Brain microvascular endothelial cell (primary cell): ENCODE measurements around the gene SREBF2.

Source experiments
- DNase-seq: peaks from one replicate; pipeline ENCODE4 v3.0.0-alpha.2; 2020
- H3K27ac ChIP-seq: fragments of 250-450 bp; sonication (Bioruptor Pico); 2 replicates; pipeline ENCODE4 v1.5.1; 2020; ENCODE audit warnings: mild to moderate bottlenecking, moderate library complexity
- H3K27me3 ChIP-seq: fragments of 250-450 bp; sonication (Bioruptor Pico); replicated peaks from 2 replicates; pipeline ENCODE4 v1.5.1; 2020; ENCODE audit warnings: mild to moderate bottlenecking
- H3K36me3 ChIP-seq: fragments of 250-450 bp; sonication (Bioruptor Pico); replicated peaks from 2 replicates; pipeline ENCODE4 v1.5.1; 2020; ENCODE audit warnings: mild to moderate bottlenecking
- H3K4me3 ChIP-seq: 2 replicates; pipeline ENCODE4 v1.5.1; 2011; ENCODE audit warnings: low read depth, mild to moderate bottlenecking, control low read depth, low read length, moderate library complexity
- in situ Hi-C: cut with HindIII; loops from 2 replicates; pipeline ENCODE4 v1.10.0; 2017; ENCODE audit warnings: low sequenced_read_pairs, low pct_ligation_motif_present
- TF ChIP-seq, protein P1 (sequence below): IDR thresholded peaks from 2 replicates; pipeline ENCODE4 v1.5.1; 2011; ENCODE audit warnings: low read depth, mild to moderate bottlenecking, moderate library complexity, low read length, control low read depth, inconsistent platforms; ENCODE audit errors: missing control alignments

The SREBF2 gene

DNA sequence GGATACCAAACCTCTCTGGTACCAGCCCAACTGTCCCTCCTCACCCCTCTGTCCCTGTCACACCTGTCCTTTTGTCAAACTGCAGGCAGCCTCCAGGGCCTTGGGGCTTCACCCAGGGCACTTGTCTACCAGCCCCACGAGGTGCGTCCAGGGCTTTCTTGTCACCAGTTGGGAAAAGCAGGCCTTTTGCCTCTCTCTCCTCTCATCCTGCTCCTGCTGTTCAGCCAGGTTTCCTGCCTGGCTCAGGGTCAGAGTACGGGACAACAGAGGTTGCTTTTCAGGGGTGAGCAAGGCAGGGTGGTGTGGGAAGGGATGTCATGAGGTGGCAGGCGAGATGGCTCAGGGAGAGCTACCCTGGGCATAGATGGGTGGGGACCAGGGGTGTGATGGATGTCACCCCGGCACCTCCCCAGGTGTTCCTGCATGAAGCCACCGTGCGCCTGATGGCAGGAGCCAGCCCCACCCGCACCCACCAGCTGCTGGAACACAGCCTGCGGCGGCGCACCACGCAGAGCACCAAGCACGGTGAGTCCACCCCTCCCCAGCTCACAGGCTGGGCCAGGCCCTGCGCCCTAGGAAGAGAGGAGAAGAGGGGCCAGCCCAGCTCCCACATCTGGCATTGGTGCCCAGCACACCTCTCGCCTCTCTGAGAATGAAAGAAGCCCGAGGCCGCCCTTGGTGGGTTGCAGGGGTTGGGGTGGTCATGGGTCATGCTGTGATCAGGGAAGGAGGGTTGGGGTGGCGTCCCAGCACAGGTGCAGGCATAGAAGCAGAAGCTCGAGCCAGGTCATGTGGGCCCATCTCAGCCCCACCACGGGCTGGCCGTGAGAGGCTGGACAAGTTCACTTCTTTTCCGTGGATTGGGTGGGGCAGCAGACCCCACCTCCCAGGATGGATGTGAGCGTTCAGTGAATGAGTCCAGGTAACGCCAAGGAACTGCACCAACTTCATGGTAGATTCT is 71.8 kb downstream of the SREBF2 start:
- H3K36me3 ChIP-seq: peaks cover 37% of the 10 kb centered on the region
- TF ChIP-seq, protein P1, sequence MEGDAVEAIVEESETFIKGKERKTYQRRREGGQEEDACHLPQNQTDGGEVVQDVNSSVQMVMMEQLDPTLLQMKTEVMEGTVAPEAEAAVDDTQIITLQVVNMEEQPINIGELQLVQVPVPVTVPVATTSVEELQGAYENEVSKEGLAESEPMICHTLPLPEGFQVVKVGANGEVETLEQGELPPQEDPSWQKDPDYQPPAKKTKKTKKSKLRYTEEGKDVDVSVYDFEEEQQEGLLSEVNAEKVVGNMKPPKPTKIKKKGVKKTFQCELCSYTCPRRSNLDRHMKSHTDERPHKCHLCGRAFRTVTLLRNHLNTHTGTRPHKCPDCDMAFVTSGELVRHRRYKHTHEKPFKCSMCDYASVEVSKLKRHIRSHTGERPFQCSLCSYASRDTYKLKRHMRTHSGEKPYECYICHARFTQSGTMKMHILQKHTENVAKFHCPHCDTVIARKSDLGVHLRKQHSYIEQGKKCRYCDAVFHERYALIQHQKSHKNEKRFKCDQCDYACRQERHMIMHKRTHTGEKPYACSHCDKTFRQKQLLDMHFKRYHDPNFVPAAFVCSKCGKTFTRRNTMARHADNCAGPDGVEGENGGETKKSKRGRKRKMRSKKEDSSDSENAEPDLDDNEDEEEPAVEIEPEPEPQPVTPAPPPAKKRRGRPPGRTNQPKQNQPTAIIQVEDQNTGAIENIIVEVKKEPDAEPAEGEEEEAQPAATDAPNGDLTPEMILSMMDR: no peak
- no peak overlapping the region for H3K4me3 ChIP-seq
- H3K27ac ChIP-seq: no peak overlapping the region
- no peak for DNase-seq
- in situ Hi-C loops: no loop called here
- peaks cover 3% of the 10 kb centered on the region for H3K27me3 ChIP-seq

DNA sequence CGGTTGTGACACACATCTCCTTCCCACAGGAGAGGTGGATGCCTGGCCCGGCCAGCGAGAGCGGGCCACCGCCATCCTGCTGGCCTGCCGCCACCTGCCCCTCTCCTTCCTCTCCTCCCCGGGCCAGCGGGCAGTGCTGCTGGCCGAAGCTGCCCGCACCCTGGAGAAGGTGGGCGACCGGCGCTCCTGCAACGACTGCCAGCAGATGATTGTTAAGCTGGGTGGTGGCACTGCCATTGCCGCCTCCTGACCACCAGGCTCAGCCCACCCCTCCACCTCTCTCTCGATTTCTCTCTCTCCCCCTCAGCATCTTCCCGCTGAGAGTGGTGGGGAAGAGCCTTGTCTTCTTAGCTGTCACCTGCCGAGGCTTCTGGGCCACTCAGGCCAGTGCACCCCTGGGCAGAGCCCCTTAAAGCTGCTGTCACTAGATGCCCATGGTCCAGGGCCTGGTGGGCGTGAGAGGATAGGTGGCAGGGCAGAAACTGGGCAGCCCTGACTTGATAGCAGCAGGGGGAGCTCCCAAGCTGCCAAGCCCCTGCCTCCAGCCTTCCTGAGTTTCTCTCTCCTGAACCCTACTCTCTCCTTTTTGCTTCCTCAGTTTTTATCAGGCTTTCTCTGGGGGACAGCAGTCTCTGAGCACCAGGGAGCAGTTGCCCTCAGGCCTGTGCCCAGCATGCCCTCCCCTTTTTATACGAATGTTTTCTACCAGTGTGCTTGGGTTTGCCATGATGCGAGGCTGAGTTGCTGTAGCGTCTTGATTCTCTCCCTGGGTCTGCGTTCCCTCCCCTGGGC is 72.7 kb downstream of the SREBF2 start:
- in situ Hi-C loops: no loop called here
- Histone ChIP-seq H3K27me3 (peaks cover 12% of the 10 kb centered on the region), H3K4me3 (no peak overlapping the region), H3K27ac (no peak overlapping the region), H3K36me3 (peaks cover 28% of the 10 kb centered on the region)
- DNase-seq: no peak
- TF ChIP-seq, protein P1: no peak

DNA sequence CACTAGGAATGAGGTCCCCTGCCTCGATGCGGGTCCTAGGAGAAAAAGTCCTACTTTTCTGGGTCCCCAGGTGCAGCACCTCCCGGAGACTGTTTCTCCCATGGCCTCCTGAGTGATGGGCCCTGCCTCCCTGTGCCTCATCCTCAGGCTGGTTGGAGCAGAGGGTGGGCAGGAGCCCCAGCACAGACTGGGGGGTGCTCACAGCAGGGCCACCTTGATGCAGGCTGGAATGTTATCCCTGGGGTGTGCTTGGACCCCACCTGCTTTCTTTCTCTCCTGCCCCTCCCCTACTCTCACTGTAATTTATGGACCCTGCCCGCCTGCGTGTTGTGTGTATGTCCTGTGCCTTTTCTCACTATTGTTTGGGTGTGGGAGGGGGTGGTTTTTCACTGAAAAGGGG is 73.9 kb downstream of the SREBF2 start:
- in situ Hi-C loops: no loop called here
- DNase-seq: no peak
- H3K36me3 ChIP-seq: peaks cover 27% of the 10 kb centered on the region
- peaks cover 24% of the 10 kb centered on the region for H3K27me3 ChIP-seq
- no peak overlapping the region for H3K4me3 ChIP-seq
- no peak overlapping the region for H3K27ac ChIP-seq
- TF ChIP-seq, protein P1: no peak

DNA sequence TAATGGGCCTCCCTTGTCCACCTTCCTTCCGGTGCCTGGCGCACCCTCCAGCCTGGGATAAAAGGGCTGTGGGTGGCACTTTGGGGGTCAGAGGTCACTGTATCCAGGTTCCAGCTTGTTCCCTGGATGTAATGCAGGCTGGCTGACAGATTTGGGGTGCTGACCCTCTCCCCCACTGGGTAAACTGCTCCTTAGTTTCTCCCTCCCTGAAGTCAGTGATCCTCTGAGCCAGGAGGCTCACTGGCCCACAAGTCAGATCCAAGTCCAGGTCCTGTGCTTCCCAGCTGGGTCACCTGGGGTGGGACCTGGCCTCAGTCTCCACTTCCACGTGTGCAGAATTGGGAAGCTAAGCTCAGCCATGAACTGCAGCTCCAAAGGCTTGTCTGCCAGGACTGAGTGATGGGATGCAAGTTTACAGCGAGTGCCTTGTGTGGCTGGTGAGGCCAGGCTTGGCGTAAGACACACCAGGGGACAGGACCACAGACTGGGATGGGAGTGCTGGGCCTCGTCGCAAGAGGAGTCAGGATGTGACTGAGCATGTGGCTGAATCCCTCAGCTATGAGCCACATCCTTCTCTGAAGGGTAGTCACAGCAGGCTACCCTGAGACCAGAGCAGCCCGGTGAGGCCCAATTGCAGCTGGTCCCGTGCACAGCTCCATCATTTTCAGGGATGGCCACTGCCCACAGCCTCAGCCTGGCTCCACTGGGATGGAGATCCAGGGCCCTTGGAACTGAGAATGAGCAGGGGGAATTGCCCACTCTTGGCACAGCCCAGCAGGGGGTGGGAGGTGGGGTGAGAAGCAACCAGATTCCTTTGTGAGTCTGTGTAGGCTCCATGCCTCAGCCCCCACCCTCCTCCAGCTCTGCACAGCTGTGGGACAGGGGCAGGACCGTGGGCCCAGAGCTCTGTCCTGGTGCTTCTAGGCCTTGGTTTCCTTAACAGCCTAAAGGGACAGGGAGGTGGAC is 74.8 kb downstream of the SREBF2 start:
- TF ChIP-seq, protein P1: no peak
- Histone ChIP-seq H3K4me3 (no peak overlapping the region), H3K27ac (no peak overlapping the region), H3K27me3 (peaks cover 33% of the 10 kb centered on the region), H3K36me3 (peaks cover 24% of the 10 kb centered on the region)
- in situ Hi-C loops: no loop called here
- no peak for DNase-seq
